ENCODE measurements around the gene GALNT13.

GALNT13 gene

DNA sequence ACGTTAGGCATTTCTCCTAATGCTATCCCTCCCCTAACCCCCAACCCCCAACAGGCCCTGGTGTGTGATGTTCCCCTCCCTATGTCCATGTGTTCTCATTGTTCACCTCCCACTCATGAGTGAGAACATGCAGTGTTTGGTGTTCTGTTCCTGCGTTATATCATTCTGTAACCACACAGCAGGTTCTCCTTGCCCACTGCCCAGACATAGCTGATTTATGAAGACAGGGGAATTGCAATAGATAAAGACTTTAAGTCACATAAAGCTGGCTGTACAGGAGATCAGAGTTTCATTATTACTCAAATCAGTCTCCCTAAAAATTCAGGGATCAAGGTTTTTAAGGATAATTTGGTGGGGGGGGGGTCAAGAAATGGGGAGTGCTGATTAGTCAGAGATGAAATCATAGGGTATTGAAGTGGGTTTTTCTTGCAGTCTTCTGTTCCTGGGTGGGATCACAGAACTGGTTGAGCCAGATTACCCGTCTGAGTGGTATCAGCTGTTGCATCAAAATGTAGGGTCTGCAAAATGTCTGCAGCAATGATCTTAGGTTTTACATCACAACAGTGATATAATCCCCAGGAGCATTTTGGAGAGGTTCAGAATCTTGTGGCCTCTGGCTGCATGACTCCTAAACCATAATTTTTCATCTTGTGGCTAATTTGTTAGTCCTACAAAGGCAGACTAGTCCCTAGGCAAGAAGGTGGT, 434.7 kb downstream of the GALNT13 start:
- DNase-seq (ENCODE audit: low read depth in 2 of 2): no peak

DNA sequence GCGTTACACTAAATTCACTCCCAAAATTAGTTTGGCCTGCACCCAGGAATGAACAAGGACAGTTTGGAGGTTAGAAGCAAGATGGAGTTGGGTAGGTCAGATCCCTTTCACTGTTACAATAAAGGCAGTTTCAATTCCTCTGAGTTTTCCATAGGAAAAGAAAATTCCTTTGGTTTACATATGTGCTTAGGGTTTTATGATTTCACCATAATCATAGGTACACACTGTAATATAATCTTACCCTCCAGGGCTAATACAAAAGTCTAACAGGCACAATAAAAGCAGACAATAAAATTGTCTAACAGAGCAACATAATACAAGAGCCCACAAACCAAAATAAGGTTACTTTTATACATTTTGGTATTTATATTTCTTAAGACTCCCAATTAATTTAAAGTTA, 435.3 kb downstream of the GALNT13 start:
- no peak for DNase-seq (ENCODE audit: low read depth in 2 of 2)

DNA sequence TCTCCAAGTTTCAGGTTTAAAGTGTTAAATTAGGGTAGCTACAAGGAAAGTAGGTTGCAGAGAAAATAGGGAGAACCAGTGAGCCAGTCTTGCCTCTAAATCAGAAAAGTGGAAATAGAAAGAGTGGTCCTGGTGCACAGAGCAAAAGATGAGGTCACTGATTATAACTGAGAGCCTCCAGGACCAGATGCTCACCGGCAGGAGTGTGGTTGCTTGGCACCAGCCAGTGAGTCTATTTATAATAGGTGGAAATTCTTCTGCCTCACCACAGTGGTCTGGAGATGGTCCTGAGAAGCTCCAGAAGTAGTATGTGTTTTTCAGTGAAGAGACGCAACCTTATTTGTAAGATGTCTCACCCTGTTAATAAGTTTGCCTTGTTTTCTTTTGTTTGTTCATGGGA, 452.9 kb downstream of the GALNT13 start:
- DNase-seq (ENCODE audit: low read depth in 2 of 2): no peak

DNA sequence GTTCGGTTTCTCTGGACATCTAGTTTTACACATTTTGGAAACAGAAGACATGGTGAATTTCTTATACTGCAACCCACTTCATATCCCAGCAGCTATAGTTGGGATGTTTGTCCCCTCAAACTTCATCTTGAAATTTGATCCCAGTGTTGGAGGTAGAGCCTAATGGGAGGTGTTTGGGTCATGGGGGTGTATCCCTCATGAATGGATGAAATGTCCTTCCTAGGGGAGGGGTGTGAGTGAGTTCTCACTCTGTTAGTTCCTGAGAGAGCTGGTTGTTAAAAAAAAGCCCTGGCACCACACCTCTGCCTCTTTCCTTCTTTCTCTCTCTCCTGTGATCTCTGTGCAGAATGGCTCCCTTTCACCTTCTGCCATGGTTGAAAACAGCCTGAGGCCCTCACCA, 457.8 kb downstream of the GALNT13 start:
- no peak for DNase-seq (ENCODE audit: low read depth in 2 of 2)

DNA sequence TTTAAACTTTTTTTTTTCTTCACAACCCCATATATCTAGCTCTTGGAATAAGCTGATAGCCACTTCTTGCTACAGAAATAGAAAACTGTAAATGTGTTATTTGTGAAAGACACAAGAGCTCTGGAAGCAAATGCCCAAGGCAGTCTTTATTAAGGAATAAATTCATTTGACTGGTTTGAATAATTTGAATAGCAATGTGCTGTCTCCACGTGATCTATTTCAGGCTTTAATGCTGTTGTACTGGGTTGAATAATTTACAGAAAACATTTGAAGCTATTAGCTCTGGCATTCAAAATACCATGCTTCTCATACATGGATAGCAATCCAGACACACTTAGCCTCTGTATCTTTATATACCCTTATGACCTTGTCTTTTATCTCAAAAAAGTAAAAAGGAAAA, 460.1 kb downstream of the GALNT13 start:
- DNase-seq (ENCODE audit: low read depth in 2 of 2): no peak

DNA sequence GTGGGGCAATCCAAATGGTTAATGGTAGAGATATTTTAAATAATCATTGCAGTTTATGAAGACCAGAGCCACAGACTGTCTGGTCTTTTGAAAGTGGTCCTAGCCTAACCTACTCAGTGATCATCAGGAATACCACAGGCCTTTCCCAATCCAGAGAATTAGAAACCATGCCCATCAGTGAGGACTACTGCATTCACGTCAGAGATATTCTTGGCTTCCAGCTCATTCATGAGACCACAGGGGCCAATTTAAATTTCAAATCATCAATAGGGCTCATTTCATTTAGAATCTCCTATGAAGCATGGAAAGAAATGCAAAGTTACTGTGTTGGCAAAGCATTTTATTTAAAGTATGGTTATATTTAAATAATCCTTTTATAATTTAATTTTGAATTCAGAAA, 464.5 kb downstream of the GALNT13 start:
- DNase-seq (ENCODE audit: low read depth in 2 of 2): no peak

DNA sequence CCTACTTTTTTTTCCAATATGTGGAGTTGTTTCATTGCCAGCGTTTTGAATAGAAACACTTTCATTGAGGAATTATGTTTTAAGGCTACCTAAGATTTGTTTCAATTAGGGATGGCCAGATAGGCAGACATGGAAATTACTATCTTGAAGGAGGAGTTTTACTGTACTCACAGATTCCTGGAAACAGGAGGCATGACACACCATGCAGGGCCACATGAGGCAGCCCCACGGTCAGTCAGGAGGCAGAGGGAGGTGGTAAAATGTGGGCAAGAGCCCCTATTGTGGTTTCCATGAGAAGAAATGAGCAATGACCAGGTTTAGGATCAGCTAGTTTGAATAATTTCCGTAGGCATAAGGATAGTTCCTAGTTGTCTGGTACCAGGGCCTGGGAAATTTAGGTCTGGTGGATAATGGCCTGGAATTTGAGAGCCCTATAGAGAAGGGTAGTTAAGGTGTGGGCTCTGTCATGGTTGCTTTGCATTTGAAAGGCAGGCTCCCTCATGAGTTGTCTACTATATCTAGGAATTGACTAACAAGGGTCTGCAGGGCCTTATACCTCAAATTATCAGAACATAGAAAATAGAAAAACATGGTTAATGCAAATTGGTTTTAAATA, 466.7 kb downstream of the GALNT13 start:
- DNase-seq (ENCODE audit: low read depth in 2 of 2): no peak

DNA sequence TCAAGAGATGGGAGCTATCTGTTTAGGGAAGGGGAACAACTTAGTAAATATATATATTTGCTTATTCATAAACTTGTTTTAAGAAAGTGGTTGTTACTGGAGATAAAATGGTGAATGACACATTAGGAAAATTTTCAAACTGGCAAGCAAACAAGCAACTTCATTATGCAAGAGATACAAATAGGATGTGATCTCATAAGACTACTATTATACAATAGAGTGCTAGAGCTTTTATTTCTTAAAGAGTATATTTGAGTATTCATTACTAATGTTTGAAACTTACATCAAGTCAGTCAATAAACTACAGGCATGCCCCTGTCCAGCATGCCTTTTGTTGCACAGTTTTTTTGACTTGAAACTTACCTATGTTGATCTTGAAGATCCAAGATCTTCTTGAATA, 471.6 kb downstream of the GALNT13 start:
- no peak for DNase-seq (ENCODE audit: low read depth in 2 of 2)

DNA sequence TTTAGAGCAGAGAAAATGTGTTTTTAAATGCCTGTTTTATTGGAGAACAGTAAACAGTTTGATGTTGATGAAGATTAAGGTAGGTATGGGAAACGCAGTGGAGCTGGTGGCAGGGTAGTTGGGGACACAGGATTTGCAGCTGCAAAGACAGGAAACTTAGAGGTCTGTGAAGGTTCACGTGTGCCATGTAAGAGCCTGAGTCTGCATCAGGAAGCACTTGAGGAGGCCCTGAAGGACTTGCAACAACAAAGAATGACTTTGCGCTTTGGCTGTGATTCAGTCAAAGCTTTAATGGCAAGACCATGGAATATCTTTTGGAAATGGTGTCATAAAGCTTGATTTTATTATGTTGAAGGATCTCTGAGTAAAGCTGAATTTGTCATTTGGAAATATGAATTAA, 479.2 kb downstream of the GALNT13 start:
- no peak for DNase-seq (ENCODE audit: low read depth in 2 of 2)

DNA sequence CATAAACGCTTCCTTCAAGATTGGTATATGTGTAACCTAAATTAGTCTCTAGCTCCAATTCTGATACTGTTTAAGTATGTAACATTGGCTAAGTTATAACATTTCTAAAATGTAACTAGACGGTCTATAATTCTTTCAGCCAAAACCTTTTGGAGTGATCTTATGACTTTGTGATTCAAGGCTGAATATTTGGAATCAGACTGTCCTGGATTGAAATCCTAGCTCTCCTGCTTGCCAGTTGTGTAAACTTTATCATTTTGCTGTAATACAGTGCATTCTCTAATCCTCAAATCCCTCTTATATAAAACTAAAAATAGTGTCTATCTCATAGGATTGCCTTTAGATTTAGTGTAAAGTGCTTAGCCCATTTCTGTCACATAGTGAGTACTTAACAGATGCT, 489.6 kb downstream of the GALNT13 start:
- DNase-seq (ENCODE audit: low read depth in 2 of 2): no peak

DNA sequence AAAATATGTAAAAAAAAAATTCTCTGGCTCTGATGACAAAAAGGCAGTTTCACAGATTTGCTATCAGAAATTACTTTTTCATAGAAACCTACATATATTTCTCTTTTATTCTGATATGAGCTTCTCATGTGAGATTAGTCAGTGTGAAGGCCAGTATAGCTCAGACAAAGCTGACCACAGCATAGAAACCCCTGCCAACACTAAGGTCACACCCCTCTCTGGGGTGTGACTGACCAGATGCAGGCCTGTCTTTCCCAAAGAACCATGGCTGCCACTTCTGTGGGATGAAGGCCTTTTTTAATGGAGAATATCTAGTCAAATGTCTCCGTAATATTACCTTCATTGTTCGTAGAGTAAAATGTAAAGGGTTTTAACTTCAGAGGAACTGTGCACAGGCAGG, 496.4 kb downstream of the GALNT13 start:
- DNase-seq (ENCODE audit: low read depth in 2 of 2): no peak

DNA sequence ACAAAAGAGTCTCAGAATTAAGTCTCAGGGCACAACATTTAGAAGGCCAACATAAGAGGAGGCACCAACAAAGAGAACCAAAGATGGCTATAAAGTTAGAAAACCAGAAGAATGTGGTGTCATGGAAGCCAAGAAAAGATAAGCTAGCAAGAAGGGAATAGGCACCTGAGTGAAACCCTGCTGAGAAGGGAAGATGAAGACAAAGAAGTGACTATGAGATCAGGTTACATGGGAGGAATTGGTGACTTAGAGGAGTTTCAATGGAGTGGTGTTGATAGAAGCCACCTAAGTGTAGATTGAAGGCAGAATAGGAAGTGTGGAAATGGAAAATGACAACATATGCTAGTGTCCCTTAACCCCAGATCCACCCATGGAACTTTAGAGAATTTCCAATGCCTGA, 499.2 kb downstream of the GALNT13 start:
- DNase-seq (ENCODE audit: low read depth in 2 of 2): no peak

DNA sequence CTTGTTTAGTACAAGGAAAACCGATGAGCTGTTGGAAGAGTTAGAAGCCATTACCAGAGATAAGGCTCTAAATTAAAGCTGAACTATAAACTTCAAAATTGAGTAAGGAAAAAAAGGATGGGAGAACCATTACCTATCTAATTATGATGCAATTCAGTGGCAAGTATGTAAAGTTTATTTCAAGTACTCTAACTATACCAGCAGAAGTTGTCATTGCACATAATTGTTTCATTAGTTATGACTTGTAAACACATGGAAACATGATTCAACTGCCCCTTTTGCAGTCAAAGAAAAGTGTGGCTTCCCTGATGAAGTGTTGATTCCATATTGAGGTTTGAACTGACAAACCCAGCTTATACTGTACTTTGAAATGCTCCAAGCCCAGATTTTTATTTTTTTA, 502.7 kb downstream of the GALNT13 start:
- no peak for DNase-seq (ENCODE audit: low read depth in 2 of 2)

DNA sequence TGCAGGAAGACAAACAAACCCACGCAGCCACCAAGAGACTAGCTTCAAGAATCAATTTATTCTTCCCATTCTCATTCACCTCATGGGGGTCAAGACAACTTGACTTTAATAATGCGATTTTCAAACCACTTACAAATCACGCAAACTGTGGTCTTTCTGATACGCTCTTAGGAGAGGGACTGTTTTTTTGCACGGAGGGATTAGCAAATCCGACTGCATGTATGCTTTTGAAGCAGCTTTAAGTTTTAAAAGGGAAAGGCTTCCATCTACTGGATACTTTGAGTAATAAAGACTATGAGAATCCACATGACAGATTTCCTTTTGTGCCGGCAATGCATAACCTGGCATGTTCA, 503.8 kb downstream of the GALNT13 start:
- DNase-seq (ENCODE audit: low read depth in 2 of 2): no peak

DNA sequence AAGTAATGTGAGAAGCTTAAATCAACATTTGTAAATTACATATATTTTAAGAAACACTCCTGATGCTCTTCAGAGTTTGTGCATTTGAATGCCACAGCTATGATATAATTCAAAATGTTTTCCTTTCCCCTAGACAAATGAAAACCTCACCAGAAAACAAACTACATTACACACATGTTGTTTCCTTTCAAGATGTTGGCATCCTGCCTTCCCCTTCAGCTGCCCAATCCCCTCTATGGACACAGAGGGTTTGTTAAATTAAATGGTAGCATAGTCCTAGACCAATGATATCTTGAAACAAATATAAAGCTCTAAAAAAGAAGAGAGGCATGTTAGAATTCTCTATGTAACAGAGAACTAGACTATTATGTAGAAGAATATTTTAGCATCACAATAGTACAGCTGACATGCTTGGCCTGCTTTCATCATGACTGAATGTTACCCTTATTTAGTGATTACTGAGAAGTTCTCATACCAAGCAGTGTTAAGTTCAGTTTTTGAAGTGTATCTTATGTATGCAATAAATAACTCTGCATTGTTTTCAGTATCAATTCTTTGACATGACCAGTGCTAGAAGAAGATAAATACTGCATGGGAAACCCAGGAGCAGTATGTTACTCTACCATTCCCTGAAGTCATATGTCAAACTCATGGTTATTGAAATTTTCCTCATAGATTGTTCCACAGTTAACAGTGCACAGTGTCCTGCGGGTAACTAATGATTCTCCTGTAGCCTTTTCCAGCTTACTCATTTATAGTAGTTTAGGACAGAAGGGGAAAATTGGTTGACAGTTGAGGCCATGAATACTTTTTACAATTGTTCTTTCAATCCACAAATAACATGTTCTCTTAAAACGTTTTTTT, 510.4 kb downstream of the GALNT13 start:
- DNase-seq (ENCODE audit: low read depth in 2 of 2): no peak

DNA sequence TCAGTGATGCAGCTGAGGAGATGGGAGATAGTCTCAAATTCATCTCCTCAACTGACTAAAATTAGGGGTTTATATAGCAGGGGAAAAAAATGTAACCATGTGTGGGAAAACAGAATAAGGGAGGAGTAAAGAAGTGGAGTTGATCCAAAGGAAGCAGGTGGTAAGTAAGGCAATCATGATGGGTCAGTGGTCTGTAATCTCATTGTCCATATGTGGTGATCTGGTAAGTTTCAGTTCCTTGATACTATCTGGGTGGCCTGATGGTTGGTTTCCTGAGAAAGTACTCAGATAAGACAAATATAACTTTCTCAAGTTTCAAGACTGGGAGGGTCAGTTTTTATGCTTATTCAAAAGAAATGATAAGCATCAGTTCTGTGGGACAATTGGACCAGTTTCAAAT, 514.5 kb downstream of the GALNT13 start:
- no peak for DNase-seq (ENCODE audit: low read depth in 2 of 2)

DNA sequence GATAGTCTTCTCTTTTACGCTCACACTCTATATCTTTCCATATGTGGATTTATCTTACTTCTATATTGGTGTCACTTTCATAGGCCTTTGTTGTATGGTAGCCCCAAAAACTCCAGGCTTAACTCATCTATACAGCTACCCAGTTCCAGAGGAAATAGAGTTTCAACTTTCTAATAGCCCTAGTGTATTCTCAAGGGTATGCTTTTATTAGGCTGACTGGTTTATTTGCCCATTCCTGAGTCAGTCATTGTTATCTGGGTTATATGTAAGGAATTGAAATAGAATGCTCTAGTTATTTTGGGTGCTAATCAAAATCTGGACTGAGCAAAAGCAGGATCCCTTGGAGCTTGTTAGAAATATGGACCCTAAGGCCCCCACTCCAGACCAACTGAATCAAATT, 519.3 kb downstream of the GALNT13 start:
- DNase-seq (ENCODE audit: low read depth in 2 of 2): no peak

DNA sequence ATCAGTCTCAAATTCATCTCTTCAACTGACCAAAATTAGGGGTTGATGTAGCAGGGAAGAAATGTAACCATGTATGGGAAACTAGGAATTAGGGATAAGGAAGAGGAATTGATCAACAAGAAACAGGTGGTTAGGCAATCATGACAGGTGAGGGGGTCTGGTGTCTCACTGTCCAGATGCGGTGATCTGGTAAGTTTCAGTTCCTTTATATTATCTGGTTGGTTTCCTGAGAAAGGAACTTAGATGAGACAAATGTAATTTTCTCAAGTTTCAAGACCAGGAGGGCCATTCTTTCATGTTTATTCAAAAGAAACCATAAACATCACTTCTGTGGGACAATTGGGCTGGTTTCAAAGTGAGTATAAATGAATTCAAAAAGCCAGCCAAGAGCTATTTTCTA, 520.5 kb downstream of the GALNT13 start:
- DNase-seq (ENCODE audit: low read depth in 2 of 2): no peak

DNA sequence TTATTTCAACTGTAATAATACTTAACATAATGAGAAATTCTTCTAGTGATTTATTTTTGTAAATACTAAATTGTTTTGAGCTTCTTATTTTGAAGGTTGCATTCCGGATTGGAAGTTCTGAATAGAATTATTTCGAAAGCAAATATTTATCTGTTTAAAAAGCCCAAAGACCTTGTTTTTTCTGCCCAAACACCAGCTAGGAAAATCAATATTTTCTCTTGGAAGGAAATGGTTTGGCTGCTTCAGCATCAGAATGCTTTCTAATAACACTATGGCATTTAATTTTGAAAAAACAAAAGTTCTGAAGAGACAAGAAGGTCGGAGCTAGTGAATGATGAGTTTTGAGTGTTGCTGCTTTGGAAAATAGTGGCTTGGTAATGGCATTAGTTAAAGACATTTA, 522.9 kb downstream of the GALNT13 start:
- DNase-seq (ENCODE audit: low read depth in 2 of 2): no peak

DNA sequence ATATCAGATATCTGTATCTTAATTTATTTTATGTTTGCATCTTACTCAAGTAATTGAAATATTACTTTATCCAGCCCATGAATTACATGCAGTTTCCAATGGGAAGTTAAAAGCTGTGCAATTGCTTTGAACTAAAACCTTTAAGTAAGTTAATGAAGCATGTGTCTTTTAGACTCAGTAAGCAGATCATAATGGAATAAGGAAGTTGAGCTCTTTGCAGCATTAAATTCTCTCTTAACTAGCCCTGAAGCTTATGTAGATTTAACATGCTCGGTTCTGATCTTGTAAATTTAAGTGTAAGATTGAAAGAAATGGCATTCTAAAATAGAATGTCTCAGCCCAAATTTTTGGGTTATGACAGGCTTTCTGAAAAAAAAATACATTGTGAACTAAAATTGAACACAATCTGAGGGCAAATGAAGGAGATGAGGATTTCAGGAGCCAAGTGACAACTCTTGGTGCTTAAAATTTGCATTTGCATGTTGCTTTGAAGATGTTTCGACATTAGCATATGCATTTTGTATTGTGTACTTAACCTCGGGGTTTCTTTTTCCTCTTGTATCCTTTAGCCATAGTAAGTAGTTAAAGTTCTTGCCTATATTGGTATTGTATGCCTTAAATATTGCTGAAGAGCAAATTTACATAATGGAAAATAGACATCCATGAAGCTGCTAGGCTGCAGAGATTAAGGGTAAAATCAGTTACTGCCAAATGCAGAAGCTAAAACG, 529.0 kb downstream of the GALNT13 start:
- no peak for DNase-seq (ENCODE audit: low read depth in 2 of 2)

DNA sequence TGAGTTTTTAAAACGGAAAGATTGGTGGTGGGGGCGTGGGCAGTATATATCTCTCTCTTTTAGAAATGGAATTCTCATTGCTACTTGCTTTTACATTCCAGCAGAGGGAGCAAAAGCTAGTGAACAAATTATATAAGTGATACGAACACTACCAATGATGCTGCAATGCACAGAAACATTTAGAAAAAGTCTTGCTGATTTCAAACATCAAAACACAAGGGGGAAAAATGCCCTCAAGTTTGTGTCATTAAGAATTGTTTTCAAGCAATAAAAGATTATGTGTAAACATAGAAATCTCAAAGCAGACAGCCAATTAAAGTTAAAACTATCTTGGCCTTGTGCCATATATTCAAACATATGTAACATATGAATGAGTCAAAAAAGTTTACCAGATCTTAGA, 530.5 kb downstream of the GALNT13 start:
- no peak for DNase-seq (ENCODE audit: low read depth in 2 of 2)

DNA sequence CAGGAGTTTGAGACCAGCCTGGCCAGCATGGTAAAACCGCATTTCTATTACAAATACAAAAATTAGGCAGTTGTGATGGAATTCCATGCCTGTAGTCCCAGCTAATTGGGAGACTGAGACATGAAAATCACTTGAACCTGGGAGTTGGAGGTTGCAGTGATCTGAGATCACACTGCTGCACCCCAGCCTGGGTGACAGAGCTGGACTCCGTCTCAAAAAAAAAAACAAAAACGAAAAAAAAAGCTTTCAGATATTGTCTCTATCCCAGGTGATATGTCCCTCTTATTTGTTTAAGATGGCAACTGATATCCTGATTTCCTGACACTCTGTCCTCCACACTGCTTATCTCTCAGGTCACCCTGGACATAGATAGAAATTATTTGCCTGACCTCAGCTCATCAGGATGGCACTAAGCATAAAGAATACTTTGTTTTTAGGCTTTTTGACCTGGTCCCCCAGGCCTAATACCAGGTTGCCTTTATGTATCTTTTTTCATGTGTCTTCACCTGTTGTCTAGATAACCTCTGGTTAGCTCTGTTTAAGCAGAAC, 531.6 kb downstream of the GALNT13 start:
- DNase-seq (ENCODE audit: low read depth in 2 of 2): no peak
